Measurements from ENCODE around the gene FLAD1. TPM values are rescaled to one million over a fixed set of nuclear protein-coding genes. Genes with fewer than 3 reads are reported as not detected.

Gene FLAD1
- total RNA-seq, 1 experiment from 2014 or later, result 58.4 TPM

GRCh38 chr1:155024315-155024714 lies 41.2 kb downstream of the FLAD1 start:
- Histone ChIP-seq H3K36me3 (ENCODE audit: control insufficient read depth in 1 of 2, insufficient read depth in 2 of 2, low read length in 2 of 2) (no peaks in the 10 kb centered on the region), H2AFZ (ENCODE audit: low read depth, low read length, poor library complexity, severe bottlenecking) (no peak overlapping the region), H3K79me2 (ENCODE audit: insufficient read depth, low read length) (no peaks in the 10 kb centered on the region), H4K20me1 (ENCODE audit: insufficient read depth) (no peaks in the 10 kb centered on the region), H3K27ac (ENCODE audit: low read depth, low read length) (no peak overlapping the region), H3K4me2 (ENCODE audit: low read length) (no peak overlapping the region), H3K9me2 (ENCODE audit: insufficient read depth) (no peaks in the 10 kb centered on the region), H3K4me3 (replicated peaks in 1 of 2; ENCODE audit: low read depth in 1 of 2, low read length in 2 of 2) (no peak overlapping the region), H3K9me3 (ENCODE audit: control insufficient read depth in 1 of 2, insufficient read depth in 1 of 2, low read depth in 1 of 2, low read length in 2 of 2) (no peaks in the 10 kb centered on the region), H3K9ac (ENCODE audit: low read length) (no peak overlapping the region), H3K27me3 (ENCODE audit: insufficient read depth, low read length) (no peaks in the 10 kb centered on the region), H3K4me1 (ENCODE audit: control insufficient read depth in 1 of 2, insufficient read depth in 2 of 2, low read length in 2 of 2) (peaks cover 24 to 53% of the 10 kb centered on the region in 2 experiments)
- intact Hi-C loops (cut with micrococcal nuclease), result no loop called here
- ATAC-seq (no peak), DNase-seq (ENCODE audit: low read depth, low spot score) (no peak)
- ChIA-PET CTCF (no interaction called here), RAD21 (ENCODE audit: low non-redundant PET in 1 of 2, low total read pairs in 2 of 2, uncharacterized antibody in 2 of 2, unreplicated experiment in 2 of 2) (no interaction called here), POLR2A (no interaction called here)
- no peak for TF ChIP-seq CTCF (IDR thresholded peaks at IDR 0.05 in 2 of 3, conservative IDR thresholded peaks at IDR 0.05 in 1 of 3; ENCODE audit: borderline replicate concordance in 1 of 3, insufficient read depth in 1 of 3, low read depth in 2 of 3, low read length in 2 of 3)
- BruUV-seq (replicated peaks), result no TSS peak

GRCh38 chr1:155026154-155026553 lies 43.0 kb downstream of the FLAD1 start:
- H3K4me3 ChIP-seq (replicated peaks in 1 of 2; ENCODE audit: low read depth in 1 of 2, low read length in 2 of 2), result 0 out of 4 replicates have a peak overlapping the region, but pooled peaks of 1 of the 2 experiments have one; percentile 7
- peak overlapping the region; percentile 74 for H3K4me2 ChIP-seq (ENCODE audit: low read length)
- intact Hi-C loops (cut with micrococcal nuclease), result no loop called here
- ATAC-seq (peak; percentile 29), DNase-seq (ENCODE audit: low read depth, low spot score) (no peak)
- CTCF ChIA-PET, result interaction anchor here (1.4 to 1.7 kb wide), 2 partner anchors 9 to 19 kb away, joined by 4 to 8 read pairs; no protein-coding TSS in a partner anchor
- H3K27ac ChIP-seq (ENCODE audit: low read depth, low read length), result no peak overlapping the region; the same call in 1 of the 2 replicates
- no peaks in the 10 kb centered on the region for H3K9me3 ChIP-seq (ENCODE audit: control insufficient read depth in 1 of 2, insufficient read depth in 1 of 2, low read depth in 1 of 2, low read length in 2 of 2)
- H2AFZ ChIP-seq (ENCODE audit: low read depth, low read length, poor library complexity, severe bottlenecking), result no peak overlapping the region
- no peaks in the 10 kb centered on the region for H3K79me2 ChIP-seq (ENCODE audit: insufficient read depth, low read length)
- RAD21 ChIA-PET (ENCODE audit: low non-redundant PET in 1 of 2, low total read pairs in 2 of 2, uncharacterized antibody in 2 of 2, unreplicated experiment in 2 of 2), result interaction anchor here (0.7 kb wide), 2 partner anchors 44 to 189 kb away, joined by 4 to 5 read pairs; no protein-coding TSS in a partner anchor
- no peaks in the 10 kb centered on the region for H3K9me2 ChIP-seq (ENCODE audit: insufficient read depth)
- no peaks in the 10 kb centered on the region for H3K27me3 ChIP-seq (ENCODE audit: insufficient read depth, low read length)
- H3K9ac ChIP-seq (ENCODE audit: low read length), result peak overlapping the region; percentile 38
- POLR2A ChIA-PET, result interaction anchor here (1.0 kb wide), 1 partner anchor 52 kb away, joined by 3 read pairs; no protein-coding TSS in a partner anchor
- peaks cover 24 to 42% of the 10 kb centered on the region in 2 experiments for H3K4me1 ChIP-seq (ENCODE audit: control insufficient read depth in 1 of 2, insufficient read depth in 2 of 2, low read length in 2 of 2)
- no TSS peak for BruUV-seq (replicated peaks)
- no peaks in the 10 kb centered on the region for H3K36me3 ChIP-seq (ENCODE audit: control insufficient read depth in 1 of 2, insufficient read depth in 2 of 2, low read length in 2 of 2)
- H4K20me1 ChIP-seq (ENCODE audit: insufficient read depth), result no peaks in the 10 kb centered on the region
- TF ChIP-seq SIN3A (IDR thresholded peaks at IDR 0.05; ENCODE audit: low read depth) (no peak), JUND (IDR thresholded peaks at IDR 0.05) (no peak), CBX3 (IDR thresholded peaks at IDR 0.05; ENCODE audit: low read depth) (no peak), ATF3 (IDR thresholded peaks at IDR 0.05) (no peak), CEBPB (IDR thresholded peaks at IDR 0.05; ENCODE audit: low read depth) (no peak), ZFX (IDR thresholded peaks at IDR 0.05) (no peak), CTCF (IDR thresholded peaks at IDR 0.05 in 2 of 3, conservative IDR thresholded peaks at IDR 0.05 in 1 of 3; ENCODE audit: borderline replicate concordance in 1 of 3, insufficient read depth in 1 of 3, low read depth in 2 of 3, low read length in 2 of 3) (no peak), EGR1 (IDR thresholded peaks at IDR 0.05; ENCODE audit: low read depth) (no peak), ELF1 (IDR thresholded peaks at IDR 0.05; ENCODE audit: borderline replicate concordance, low read depth) (no peak), YY1 (IDR thresholded peaks at IDR 0.05; ENCODE audit: extremely low read depth, insufficient replicate concordance, low read depth, low read length) (no peak), ZBTB33 (IDR thresholded peaks at IDR 0.05; ENCODE audit: extremely low read depth, insufficient replicate concordance, low read length) (no peak), POLR2A (IDR thresholded peaks at IDR 0.05; ENCODE audit: borderline replicate concordance, extremely low read depth, insufficient read depth, insufficient read length) (no peak), RAD21 (IDR thresholded peaks at IDR 0.05; ENCODE audit: low read depth) (no peak), ZNF274 (IDR thresholded peaks at IDR 0.05; ENCODE audit: low read depth, low read length) (no peak)

All from HCT116 (cell line).